ENCODE measurements around the gene NEK11.

Gene NEK11

DNA sequence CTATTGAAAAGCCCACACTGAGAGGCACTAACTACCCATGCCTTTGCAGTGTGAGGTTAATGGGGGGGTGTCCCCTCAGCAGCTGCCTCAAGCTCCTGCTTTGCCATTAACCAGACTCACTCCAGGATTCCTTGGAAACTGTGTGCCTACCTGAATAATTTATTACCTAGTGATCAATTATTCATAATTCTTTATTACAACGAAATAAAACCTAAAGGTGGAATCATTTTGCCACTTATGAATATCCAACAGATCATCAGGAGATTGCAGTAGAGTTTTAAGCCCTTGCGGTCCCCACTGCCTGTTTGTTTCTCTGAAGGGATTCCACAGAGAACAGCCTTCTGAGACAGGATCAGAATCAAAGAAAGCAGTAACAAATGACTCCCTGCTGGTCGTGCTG, 23.3 kb downstream of the NEK11 start:
- peaks cover 5% of the 10 kb centered on the region for H3K9me3 Mint-ChIP-seq
- no peak for ATAC-seq (replicated peaks; ENCODE audit: extremely low read depth, poor library complexity, severe bottlenecking)
- H3K27me3 Mint-ChIP-seq = no peaks in the 10 kb centered on the region
- H3K36me3 Mint-ChIP-seq (ENCODE audit: insufficient read depth) = no peaks in the 10 kb centered on the region
- H3K4me1 Mint-ChIP-seq = peaks cover 8% of the 10 kb centered on the region
- no peak overlapping the region for H3K4me3 Mint-ChIP-seq
- no peak for DNase-seq (ENCODE audit: low spot score in 2 of 2)
- no peak overlapping the region for H3K27ac Mint-ChIP-seq (ENCODE audit: low read depth)

DNA sequence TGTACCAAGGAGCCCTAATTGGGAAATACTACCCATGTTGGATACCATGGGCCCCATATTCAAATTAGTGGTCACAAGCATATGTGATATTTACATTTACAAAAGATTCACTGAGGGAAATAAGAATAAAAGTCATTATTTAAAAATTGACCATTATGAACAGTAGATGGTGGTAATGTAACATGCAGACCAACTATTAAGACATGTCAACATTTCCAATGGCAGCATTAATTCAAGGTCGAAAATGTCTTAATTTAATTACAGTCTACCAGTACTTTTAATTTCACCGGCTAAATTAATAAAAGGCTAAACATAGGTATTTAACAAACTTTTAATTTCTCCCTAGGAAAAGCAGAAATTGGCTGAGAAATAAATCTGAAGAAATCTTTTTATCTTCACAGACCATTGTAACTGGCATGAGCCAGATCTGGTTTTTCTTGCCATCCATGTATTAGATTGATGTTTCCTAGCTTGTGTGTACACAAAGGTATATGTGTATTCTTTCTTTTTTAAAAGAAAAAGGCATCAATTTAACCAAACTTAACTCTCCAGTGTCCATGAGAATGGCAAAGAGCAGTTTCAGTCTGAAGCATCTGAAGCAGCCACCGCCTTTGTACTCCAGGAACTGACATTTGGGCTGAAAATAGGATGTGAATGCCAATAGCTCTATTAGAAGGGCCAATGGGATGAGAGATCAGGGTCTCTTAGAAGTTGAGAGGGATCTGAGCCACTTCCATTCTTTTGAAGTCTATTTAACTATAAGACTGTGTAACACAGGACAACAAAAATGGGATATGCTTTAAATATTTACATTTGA, 26.6 kb downstream of the NEK11 start:
- Mint-ChIP-seq H3K4me3 (no peak overlapping the region), H3K4me1 (no peaks in the 10 kb centered on the region), H3K27ac (ENCODE audit: low read depth) (no peak overlapping the region), H3K9me3 (no peaks in the 10 kb centered on the region), H3K36me3 (ENCODE audit: insufficient read depth) (no peaks in the 10 kb centered on the region), H3K27me3 (no peaks in the 10 kb centered on the region)
- ATAC-seq (replicated peaks; ENCODE audit: extremely low read depth, poor library complexity, severe bottlenecking) = no peak
- DNase-seq (ENCODE audit: low spot score in 2 of 2) = no peak

DNA sequence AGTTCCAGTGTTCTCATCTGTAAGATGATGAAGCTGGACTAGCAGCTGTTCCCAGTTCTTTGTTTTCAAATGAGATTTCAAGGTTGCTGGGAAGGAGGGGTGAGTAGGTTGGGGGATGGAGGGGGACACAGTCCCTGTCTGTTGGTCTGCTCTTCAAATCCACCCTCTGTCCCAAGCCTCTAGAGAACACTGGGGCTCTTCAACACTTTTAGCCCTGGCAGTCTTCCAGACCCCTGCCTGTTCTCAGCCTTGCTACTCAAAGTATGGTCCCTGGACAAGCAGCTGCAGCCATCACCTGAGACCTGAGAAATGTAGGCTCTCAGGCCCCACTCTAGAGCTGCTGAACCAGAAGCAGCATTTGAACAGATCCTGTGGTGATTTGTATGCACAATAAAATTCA, 41.3 kb downstream of the NEK11 start:
- H3K4me1 Mint-ChIP-seq = no peaks in the 10 kb centered on the region
- no peak for DNase-seq (ENCODE audit: low spot score in 2 of 2)
- no peaks in the 10 kb centered on the region for H3K36me3 Mint-ChIP-seq (ENCODE audit: insufficient read depth)
- H3K27ac Mint-ChIP-seq (ENCODE audit: low read depth) = no peak overlapping the region
- no peak for ATAC-seq (replicated peaks; ENCODE audit: extremely low read depth, poor library complexity, severe bottlenecking)
- H3K9me3 Mint-ChIP-seq = no peaks in the 10 kb centered on the region
- H3K4me3 Mint-ChIP-seq = no peak overlapping the region
- no peaks in the 10 kb centered on the region for H3K27me3 Mint-ChIP-seq

DNA sequence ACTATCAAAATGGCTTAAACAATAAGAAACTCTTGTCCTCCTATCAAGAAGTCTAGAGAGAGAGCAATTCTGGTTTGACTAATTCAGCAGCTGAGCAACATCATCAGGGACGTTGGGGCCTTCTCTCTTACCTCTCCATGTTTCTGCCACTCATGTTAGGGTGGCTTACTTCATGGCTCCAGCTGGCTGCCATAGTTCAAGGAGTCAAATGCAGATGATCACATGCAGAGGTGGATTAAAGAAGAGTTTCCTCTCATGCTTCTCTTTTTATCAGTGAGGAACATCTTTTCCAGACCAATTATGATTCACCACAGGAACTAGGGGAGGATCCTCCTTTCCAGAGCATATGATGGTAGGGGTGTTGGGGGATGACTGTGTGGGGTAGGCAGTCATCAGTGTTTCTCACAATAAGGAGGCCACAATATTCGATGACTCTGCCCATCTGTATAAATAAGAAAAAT, 45.5 kb downstream of the NEK11 start:
- Mint-ChIP-seq H3K4me3 (no peak overlapping the region), H3K27me3 (no peaks in the 10 kb centered on the region), H3K4me1 (no peaks in the 10 kb centered on the region), H3K36me3 (ENCODE audit: insufficient read depth) (no peaks in the 10 kb centered on the region), H3K9me3 (no peaks in the 10 kb centered on the region), H3K27ac (ENCODE audit: low read depth) (no peak overlapping the region)
- no peak for ATAC-seq (replicated peaks; ENCODE audit: extremely low read depth, poor library complexity, severe bottlenecking)
- DNase-seq (ENCODE audit: low spot score in 2 of 2) = no peak

DNA sequence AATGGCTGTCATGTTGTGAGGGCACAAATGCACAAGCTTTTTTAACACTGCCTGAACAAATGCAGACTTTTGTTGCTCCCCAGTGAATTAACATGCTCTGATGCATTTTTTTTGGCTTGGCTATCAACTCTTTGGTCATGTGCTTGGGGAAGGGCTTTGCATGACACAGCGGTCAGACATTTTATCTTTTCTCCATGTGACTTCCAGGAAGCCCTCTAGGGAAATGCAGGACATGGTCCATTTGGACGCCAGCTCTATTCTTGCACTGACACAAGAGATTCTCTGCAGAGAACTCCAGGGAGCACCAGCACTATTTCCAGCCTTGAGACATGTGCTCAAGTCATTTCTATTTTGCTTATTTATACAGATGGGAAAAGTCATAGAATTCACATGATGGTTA, 46.2 kb downstream of the NEK11 start:
- Mint-ChIP-seq H3K9me3 (no peaks in the 10 kb centered on the region), H3K4me1 (no peaks in the 10 kb centered on the region), H3K4me3 (no peak overlapping the region), H3K36me3 (ENCODE audit: insufficient read depth) (no peaks in the 10 kb centered on the region), H3K27ac (ENCODE audit: low read depth) (no peak overlapping the region), H3K27me3 (no peaks in the 10 kb centered on the region)
- ATAC-seq (replicated peaks; ENCODE audit: extremely low read depth, poor library complexity, severe bottlenecking) (no peak), DNase-seq (ENCODE audit: low spot score in 2 of 2) (no peak)

DNA sequence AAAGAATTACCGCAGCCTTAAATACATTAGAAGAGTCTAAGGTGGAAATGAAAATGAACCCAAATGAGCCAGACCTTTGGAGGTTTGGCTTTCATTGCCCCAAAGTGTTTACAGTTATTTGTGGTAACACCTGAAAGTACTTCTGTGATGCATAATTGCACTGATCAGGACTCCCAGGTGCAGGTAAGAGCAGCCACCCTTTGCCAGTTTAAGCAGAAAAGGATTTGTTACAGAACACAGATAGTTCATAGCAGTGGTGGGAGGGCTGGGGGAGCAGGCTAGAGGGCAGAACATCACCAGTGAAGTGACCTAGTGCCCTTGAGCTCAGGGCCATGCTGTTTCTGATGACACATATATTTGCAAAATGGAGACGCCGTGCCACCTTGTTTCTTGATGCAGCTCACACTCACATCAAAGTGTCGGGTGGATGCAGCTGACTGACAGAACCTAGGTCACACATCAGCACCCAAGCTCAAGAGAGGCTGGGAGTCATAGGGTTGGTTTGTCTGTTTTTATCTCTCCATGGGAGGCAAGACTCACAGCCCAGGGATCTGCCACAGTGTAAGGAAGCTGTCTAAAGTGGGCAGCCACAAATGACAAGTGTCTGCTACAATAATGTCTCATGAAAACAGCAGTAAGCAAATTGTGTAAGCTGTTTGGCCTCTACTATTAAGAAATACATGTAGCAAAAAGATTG, 49.1 kb downstream of the NEK11 start:
- ATAC-seq (replicated peaks; ENCODE audit: extremely low read depth, poor library complexity, severe bottlenecking) = no peak
- Mint-ChIP-seq H3K27ac (ENCODE audit: low read depth) (no peak overlapping the region), H3K4me1 (no peaks in the 10 kb centered on the region), H3K27me3 (no peaks in the 10 kb centered on the region), H3K4me3 (no peak overlapping the region), H3K9me3 (no peaks in the 10 kb centered on the region), H3K36me3 (ENCODE audit: insufficient read depth) (no peaks in the 10 kb centered on the region)
- DNase-seq (ENCODE audit: low spot score in 2 of 2) = no peak

DNA sequence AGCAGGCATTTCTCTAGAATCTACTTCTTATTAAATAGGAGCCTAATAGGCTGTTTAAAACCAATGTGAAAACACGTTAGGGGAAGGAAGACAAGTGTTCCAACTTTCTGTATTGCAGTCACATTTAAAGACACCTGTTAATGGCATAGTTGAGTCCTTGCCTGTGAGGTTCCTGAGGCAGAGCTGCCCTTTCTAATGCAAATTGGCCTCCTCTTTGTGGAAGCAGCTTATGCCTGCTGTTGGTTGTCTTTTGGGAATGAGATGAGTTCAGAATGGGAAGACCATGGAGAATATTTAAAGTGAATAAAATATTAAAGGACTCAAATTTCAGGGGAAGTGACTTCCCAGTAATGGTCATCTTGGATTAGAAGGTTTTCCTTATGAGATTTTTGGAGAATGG, 51.2 kb downstream of the NEK11 start:
- Mint-ChIP-seq H3K4me3 (no peak overlapping the region), H3K9me3 (no peaks in the 10 kb centered on the region), H3K27ac (ENCODE audit: low read depth) (no peak overlapping the region), H3K4me1 (no peaks in the 10 kb centered on the region), H3K27me3 (no peaks in the 10 kb centered on the region), H3K36me3 (ENCODE audit: insufficient read depth) (no peaks in the 10 kb centered on the region)
- ATAC-seq (replicated peaks; ENCODE audit: extremely low read depth, poor library complexity, severe bottlenecking) (no peak), DNase-seq (ENCODE audit: low spot score in 2 of 2) (no peak)

DNA sequence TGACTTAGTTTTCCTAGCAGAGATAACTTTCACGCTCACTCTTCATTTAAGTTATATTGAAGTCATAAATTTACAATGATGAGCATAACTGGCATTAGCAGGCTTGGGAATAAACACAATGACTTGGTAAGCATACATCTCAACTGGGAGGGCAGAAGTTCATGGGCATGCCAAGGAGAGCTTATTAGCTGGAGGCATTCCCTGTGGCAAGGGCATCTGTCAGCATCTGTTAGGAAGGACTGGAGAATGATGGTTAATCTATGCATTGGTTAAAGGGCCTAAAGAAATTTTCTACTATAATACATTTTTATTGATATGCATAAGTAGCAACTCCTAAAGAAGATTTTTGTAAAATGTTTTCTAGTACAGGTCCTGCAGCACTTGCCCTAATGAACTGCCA, 52.4 kb downstream of the NEK11 start:
- ATAC-seq (replicated peaks; ENCODE audit: extremely low read depth, poor library complexity, severe bottlenecking) (no peak), DNase-seq (ENCODE audit: low spot score in 2 of 2) (no peak)
- Mint-ChIP-seq H3K4me1 (no peaks in the 10 kb centered on the region), H3K27me3 (no peaks in the 10 kb centered on the region), H3K4me3 (no peak overlapping the region), H3K27ac (ENCODE audit: low read depth) (no peak overlapping the region), H3K9me3 (no peaks in the 10 kb centered on the region), H3K36me3 (ENCODE audit: insufficient read depth) (no peaks in the 10 kb centered on the region)

DNA sequence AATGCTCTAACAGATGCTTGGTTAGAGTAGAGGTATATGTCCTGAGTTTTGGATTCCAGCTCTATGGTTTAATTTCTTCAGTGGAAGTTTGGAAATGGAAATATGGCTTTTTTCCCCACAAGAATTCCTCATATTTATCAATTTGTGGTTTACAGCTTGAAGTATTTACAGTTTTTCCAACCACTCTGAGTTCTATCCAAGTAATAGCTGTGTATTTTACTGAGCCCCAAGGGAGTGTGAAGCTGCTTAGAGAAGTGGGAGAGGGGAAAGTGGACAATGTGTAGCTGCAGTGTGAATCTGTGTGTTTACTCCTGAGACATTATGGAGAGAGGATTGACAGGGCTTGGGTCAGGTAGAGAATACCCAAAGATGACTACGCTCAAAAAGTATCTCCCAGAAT, 54.5 kb downstream of the NEK11 start:
- ATAC-seq (replicated peaks; ENCODE audit: extremely low read depth, poor library complexity, severe bottlenecking) = no peak
- DNase-seq (ENCODE audit: low spot score in 2 of 2) = no peak
- Mint-ChIP-seq H3K9me3 (no peaks in the 10 kb centered on the region), H3K27ac (ENCODE audit: low read depth) (no peak overlapping the region), H3K27me3 (no peaks in the 10 kb centered on the region), H3K36me3 (ENCODE audit: insufficient read depth) (no peaks in the 10 kb centered on the region), H3K4me1 (no peaks in the 10 kb centered on the region), H3K4me3 (no peak overlapping the region)

DNA sequence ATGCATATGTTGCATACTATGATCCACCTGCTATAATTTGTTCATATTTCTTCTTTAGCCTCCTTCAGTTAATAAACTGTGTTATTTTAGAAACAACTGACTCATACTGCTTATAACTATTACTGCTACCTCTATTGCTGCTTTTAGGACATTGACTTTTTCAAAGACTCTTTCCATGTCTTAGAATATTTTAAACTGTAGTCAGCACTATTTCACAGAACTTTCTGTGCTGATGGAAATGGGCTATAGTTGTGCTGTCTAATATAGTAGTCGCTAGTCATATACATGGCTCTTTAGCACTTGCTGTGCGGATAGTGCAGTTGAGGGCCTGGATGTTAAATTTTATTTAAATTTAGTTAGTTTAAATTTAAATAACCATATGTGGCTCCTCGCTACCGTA, 55.6 kb downstream of the NEK11 start:
- Mint-ChIP-seq H3K27ac (ENCODE audit: low read depth) (no peak overlapping the region), H3K4me3 (no peak overlapping the region), H3K9me3 (no peaks in the 10 kb centered on the region), H3K27me3 (no peaks in the 10 kb centered on the region), H3K36me3 (ENCODE audit: insufficient read depth) (no peaks in the 10 kb centered on the region), H3K4me1 (no peaks in the 10 kb centered on the region)
- ATAC-seq (replicated peaks; ENCODE audit: extremely low read depth, poor library complexity, severe bottlenecking) = no peak
- DNase-seq (ENCODE audit: low spot score in 2 of 2) = no peak

DNA sequence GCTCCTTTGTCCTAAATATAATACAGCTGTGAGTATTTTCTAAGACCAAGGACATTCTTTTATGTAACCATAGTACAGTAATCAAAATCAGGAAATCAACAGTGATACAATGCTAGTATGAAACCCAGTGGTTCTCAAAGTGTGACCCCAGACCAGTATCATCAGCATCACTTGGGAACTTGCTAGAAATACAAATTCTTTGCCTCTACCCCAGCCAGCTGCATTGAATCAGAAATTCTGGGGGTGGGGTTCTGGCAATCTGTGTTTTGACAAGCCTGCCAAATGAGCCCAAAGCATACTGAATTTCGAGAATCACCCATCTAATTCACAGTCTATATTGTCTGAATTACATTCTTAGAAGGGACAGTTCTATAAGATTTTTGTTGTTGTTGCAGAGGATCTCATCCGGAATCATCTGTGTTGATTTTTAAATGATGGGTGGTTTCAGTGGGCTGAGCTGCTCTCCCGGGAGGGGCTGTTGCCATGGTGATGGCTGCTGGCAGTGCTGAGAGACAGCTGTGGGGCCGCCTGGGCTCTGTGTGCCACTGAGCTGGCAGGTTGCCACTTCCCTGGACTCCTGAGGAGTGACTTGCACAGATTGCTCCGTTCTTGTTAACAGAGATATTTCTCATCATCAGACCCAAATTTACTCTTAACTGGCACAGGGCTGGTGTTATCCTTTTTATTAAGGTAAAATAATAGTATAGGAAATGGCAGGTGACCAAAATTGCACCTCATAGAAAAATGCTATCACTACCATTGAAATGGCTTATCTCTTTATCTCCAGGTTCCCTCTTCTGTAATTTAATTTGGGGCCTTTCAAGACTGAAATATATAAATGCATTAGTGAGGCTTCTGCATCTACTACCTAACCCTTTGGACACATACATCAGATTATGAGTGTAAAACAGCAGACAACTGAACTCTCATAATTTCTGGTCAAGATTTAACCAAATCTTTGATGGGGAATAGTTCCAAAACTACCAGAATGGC, 56.5 kb downstream of the NEK11 start:
- no peaks in the 10 kb centered on the region for H3K36me3 Mint-ChIP-seq (ENCODE audit: insufficient read depth)
- H3K4me3 Mint-ChIP-seq = no peak overlapping the region
- DNase-seq (ENCODE audit: low spot score in 2 of 2) (no peak), ATAC-seq (replicated peaks; ENCODE audit: extremely low read depth, poor library complexity, severe bottlenecking) (peak; percentile 6)
- H3K27ac Mint-ChIP-seq (ENCODE audit: low read depth) = no peak overlapping the region
- H3K9me3 Mint-ChIP-seq = no peaks in the 10 kb centered on the region
- H3K27me3 Mint-ChIP-seq = no peaks in the 10 kb centered on the region
- no peaks in the 10 kb centered on the region for H3K4me1 Mint-ChIP-seq

DNA sequence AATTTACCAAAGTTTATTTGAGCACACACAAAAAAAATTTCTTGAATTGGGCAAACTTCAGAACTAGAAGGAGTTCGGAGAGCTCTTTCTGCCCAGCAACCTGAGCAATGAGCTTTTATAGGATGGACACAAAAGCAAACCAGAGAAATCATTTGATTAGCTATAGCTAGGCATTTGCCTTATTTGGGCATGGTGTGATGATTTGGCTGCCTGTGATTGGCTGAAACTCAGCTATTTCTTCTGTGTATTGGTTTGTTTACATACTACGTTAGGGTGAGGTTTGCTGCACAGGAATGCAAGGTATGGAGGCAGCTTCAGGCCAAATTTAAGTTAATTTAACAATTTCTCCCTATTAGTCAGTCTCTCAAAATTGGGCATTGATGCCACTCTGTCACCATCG, 65.1 kb downstream of the NEK11 start:
- DNase-seq (ENCODE audit: low spot score in 2 of 2) = no peak
- Mint-ChIP-seq H3K4me3 (no peak overlapping the region), H3K9me3 (no peaks in the 10 kb centered on the region), H3K4me1 (no peaks in the 10 kb centered on the region), H3K27me3 (no peaks in the 10 kb centered on the region), H3K27ac (ENCODE audit: low read depth) (no peak overlapping the region), H3K36me3 (ENCODE audit: insufficient read depth) (no peaks in the 10 kb centered on the region)
- no peak for ATAC-seq (replicated peaks; ENCODE audit: extremely low read depth, poor library complexity, severe bottlenecking)

Data from central memory CD8-positive, alpha-beta T cell (primary cell).